ENCODE results near the gene UBE2F.
"Not testable (repeated sequence)": the region's sequence is repeated elsewhere in the genome, so short reads cannot be mapped to it uniquely, and the experiment has no call there.

DNA sequence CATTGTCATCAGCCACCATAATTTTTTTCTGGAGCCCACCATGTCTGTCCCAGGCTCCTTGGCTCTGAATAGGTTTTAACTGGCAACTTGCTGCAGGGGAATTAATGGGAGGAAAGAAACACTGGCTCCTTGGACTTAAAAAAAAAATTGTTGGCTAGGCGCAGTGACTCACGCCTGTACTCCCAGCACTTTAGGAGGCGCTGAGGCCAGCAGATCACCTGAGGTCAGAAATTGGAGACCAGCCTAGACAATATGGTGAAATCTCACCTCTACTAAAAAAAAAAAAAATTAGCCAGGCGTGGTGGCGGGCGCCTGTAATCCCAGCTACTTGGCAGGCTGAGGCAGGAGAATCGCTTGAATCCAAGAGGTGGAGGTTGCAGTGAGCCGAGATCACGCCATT lies 67.2 kb downstream of the UBE2F start:
- not testable (repeated sequence) for TF ChIP-seq EZH2 (IDR thresholded peaks at IDR 0.05; ENCODE audit: borderline replicate concordance, low read depth, low read length, poor library complexity, severe bottlenecking)
- TF ChIP-seq, protein P1, sequence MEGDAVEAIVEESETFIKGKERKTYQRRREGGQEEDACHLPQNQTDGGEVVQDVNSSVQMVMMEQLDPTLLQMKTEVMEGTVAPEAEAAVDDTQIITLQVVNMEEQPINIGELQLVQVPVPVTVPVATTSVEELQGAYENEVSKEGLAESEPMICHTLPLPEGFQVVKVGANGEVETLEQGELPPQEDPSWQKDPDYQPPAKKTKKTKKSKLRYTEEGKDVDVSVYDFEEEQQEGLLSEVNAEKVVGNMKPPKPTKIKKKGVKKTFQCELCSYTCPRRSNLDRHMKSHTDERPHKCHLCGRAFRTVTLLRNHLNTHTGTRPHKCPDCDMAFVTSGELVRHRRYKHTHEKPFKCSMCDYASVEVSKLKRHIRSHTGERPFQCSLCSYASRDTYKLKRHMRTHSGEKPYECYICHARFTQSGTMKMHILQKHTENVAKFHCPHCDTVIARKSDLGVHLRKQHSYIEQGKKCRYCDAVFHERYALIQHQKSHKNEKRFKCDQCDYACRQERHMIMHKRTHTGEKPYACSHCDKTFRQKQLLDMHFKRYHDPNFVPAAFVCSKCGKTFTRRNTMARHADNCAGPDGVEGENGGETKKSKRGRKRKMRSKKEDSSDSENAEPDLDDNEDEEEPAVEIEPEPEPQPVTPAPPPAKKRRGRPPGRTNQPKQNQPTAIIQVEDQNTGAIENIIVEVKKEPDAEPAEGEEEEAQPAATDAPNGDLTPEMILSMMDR (conservative IDR thresholded peaks at IDR 0.05; ENCODE audit: low read depth, low read length) = not testable (repeated sequence)

All from A673 (cell line).